HG02884 (cell line): ENCODE results near the gene EFNA3.

Experiments
- ATAC-seq: cut with Tn5 transposase; IDR thresholded peaks from one replicate; pipeline ENCODE4 v1.9.1; 2021; ENCODE audit warnings: mild to moderate bottlenecking, moderate library complexity; ENCODE audit not compliant: unreplicated experiment

Gene EFNA3

DNA sequence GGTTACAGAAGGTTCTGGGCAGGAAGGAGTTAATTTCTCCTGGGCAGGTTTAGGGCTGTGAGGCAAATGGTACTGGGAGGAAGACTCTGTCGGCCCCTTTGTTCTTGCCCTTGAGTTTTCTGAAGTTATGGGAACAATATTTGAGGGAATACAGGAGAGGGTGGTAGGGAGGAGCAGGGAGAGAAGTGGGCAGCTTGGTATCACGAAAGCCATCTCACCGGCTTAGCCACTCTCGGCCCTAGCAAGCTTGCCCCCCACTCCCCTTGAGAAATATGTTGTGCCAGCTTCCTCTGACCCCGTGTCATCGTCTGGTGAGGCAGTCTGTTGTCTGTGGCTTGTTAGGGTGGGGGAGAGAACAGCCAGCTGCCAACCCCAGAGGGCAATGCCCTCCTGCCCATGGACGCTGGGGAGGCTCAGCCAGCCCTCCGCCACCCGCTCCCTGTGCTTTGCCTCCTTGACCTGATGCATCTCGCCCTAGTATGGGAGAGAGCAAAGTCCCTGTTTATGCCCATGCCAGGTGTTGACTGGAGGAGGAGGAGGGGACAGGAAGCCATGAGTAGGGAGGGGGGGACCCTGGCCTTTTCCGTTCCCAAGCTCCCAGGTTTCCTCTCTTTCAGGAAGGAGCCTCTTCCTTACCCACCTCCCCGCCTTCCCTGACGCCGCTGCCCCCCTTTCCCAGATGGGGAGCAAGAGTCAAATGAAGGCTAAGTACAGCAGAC lies 50.3 kb downstream of the EFNA3 start:
- no peak for ATAC-seq

DNA sequence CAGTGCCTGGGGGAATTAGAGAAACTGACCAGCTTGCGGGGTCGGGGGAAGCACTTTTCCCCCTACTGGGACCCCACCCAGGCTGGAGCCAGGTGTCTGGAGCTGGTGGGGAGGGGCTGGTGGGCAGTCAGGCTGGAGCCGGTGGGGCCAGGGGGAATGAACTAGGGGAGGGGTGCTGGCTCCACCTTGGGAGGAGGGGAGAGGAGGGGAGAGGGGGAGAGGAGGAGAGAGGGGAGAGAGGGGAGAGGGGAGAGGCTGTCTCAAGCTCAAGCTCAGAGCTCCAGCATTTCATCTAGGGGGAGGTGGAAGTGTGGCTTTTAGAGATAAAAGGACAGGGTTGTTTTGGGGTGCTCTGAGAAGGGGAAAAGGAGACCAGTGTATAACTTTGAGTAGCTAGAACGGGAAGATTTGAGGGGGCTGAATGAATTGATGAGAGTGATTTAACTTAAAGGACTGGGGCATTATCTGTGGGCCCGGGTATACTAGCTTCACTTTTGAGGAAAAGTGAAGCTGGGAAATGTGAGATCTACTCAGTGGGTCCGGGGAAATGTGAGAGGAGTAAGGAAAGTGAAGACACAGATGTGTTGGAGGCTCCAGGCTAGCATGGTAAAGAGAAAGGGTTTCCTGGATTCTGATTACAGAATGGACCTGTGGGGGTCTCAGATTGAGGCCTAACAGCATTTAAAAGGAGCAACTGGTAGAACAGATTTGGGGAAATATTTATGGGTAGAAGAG lies 51.8 kb downstream of the EFNA3 start:
- no peak for ATAC-seq

DNA sequence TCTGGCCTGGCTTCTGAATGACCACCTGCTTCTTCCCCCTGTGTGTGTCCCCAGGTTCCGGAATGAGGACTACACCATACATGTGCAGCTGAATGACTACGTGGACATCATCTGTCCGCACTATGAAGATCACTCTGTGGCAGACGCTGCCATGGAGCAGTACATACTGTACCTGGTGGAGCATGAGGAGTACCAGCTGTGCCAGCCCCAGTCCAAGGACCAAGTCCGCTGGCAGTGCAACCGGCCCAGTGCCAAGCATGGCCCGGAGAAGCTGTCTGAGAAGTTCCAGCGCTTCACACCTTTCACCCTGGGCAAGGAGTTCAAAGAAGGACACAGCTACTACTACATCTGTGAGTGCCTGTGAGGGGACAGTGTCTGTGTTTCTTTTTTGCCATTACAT lies 52.6 kb downstream of the EFNA3 start:
- no peak for ATAC-seq

GRCh38 chr1:155131856-155132255 lies 53.2 kb downstream of the EFNA3 start:
- ATAC-seq, result no peak

DNA sequence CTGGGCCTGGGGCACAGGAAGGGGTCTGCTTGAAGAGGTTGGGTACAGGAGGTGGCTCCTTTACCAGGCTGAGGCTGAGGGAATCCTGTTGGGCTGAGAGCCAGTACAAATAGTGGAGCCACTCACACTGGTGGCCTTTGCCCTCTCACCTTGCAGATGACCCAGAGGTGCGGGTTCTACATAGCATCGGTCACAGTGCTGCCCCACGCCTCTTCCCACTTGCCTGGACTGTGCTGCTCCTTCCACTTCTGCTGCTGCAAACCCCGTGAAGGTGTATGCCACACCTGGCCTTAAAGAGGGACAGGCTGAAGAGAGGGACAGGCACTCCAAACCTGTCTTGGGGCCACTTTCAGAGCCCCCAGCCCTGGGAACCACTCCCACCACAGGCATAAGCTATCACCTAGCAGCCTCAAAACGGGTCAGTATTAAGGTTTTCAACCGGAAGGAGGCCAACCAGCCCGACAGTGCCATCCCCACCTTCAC lies 55.2 kb downstream of the EFNA3 start:
- no peak for ATAC-seq

DNA sequence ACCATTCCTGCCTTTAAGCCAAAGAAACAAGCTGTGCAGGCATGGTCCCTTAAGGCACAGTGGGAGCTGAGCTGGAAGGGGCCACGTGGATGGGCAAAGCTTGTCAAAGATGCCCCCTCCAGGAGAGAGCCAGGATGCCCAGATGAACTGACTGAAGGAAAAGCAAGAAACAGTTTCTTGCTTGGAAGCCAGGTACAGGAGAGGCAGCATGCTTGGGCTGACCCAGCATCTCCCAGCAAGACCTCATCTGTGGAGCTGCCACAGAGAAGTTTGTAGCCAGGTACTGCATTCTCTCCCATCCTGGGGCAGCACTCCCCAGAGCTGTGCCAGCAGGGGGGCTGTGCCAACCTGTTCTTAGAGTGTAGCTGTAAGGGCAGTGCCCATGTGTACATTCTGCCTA lies 55.7 kb downstream of the EFNA3 start:
- ATAC-seq, result no peak

GRCh38 chr1:155134880-155135414 lies 56.3 kb downstream of the EFNA3 start:
- ATAC-seq, result no peak

GRCh38 chr1:155135415-155136028 lies 56.9 kb downstream of the EFNA3 start, which contains the start of gene SLC50A1:
TSS of gene SLC50A1 (plus strand) at chr1:155135852. CDS start at chr1:155135912, 60 bp downstream.
- peak; percentile 64 for ATAC-seq

- ATAC-seq, result no peak
Observed at GRCh38 chr1:155136748-155137147, 58.1 kb downstream of the EFNA3 start.
